Neural progenitor cell (in vitro differentiated cells): ENCODE data around the gene TFG.

Source experiments
- EZH2 ChIP-seq: fragments of 200-600 bp; sonication (generic); IDR thresholded peaks from 2 replicates; pipeline ENCODE4 v1.6.1; 2017; ENCODE audit warnings: antibody characterized with exemption, mild to moderate bottlenecking, moderate library complexity
- TF ChIP-seq, protein P1 (sequence below): fragments of 200-600 bp; sonication (generic); IDR thresholded peaks from 2 replicates; pipeline ENCODE4 v1.5.1; 2017; ENCODE audit warnings: antibody characterized with exemption, mild to moderate bottlenecking

DNA sequence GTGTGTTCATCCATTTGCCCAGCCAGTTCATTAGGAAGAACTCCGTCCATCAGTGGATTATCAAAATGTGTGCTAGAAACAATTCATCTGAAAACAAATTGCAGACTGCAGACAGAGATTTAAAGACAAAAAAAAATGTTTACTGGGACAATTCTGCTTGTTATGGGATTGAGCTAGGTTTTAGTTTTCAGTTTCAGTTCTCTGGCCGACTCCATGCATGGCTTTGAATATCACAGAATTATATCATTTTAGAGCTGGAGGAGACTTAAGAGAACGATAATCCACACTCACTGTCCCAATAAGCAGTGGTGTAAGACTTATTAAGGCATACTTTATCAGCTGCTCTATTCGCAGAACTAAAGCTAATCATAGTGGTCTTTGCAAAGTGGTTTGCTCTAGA is 51.1 kb downstream of the TFG start:
- TF ChIP-seq, protein P1, sequence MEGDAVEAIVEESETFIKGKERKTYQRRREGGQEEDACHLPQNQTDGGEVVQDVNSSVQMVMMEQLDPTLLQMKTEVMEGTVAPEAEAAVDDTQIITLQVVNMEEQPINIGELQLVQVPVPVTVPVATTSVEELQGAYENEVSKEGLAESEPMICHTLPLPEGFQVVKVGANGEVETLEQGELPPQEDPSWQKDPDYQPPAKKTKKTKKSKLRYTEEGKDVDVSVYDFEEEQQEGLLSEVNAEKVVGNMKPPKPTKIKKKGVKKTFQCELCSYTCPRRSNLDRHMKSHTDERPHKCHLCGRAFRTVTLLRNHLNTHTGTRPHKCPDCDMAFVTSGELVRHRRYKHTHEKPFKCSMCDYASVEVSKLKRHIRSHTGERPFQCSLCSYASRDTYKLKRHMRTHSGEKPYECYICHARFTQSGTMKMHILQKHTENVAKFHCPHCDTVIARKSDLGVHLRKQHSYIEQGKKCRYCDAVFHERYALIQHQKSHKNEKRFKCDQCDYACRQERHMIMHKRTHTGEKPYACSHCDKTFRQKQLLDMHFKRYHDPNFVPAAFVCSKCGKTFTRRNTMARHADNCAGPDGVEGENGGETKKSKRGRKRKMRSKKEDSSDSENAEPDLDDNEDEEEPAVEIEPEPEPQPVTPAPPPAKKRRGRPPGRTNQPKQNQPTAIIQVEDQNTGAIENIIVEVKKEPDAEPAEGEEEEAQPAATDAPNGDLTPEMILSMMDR = no peak
- no peak for TF ChIP-seq EZH2
